MM.1S (cell line): Measurements from ENCODE around the gene ITSN2.

ENCODE experiments used
- DNase-seq: peaks from one replicate; pipeline ENCODE4 v3.0.0-alpha.2; 2015
- H2AFZ ChIP-seq: fragments of 300-600 bp; sonication (generic); 2 replicates; pipeline ENCODE4 v1.6.0; 2016; ENCODE audit warnings: antibody characterized with exemption, low read length
- H3F3A ChIP-seq: fragments of 300-600 bp; sonication (generic); 2 replicates; pipeline ENCODE4 v1.6.1; 2016; ENCODE audit warnings: mild to moderate bottlenecking, antibody characterized with exemption, low read length, moderate library complexity, mixed read lengths; ENCODE audit not compliant: insufficient read depth
- H3K27ac ChIP-seq: fragments of 300-600 bp; sonication (generic); 2 replicates; pipeline ENCODE4 v1.5.1; 2016; ENCODE audit warnings: mild to moderate bottlenecking, low read length
- H3K27me3 ChIP-seq: fragments of 300-600 bp; sonication (generic); replicated peaks from 2 replicates; pipeline ENCODE4 v1.6.0; 2016; ENCODE audit warnings: low read length; ENCODE audit not compliant: insufficient read depth
- H3K36me3 ChIP-seq: fragments of 300-600 bp; sonication (generic); replicated peaks from 2 replicates; pipeline ENCODE4 v1.6.1; 2016; ENCODE audit warnings: mild to moderate bottlenecking, low read length, mixed read lengths; ENCODE audit not compliant: insufficient read depth
- H3K4me1 ChIP-seq: fragments of 300-600 bp; sonication (generic); 2 replicates; pipeline ENCODE4 v1.6.1; 2016; ENCODE audit warnings: low read length, mixed read lengths
- H3K4me2 ChIP-seq: fragments of 300-600 bp; sonication (generic); 2 replicates; pipeline ENCODE4 v1.6.0; 2016; ENCODE audit warnings: low read depth, low read length
- H3K4me3 ChIP-seq: fragments of 300-600 bp; sonication (generic); 2 replicates; pipeline ENCODE4 v1.5.1; 2016; ENCODE audit warnings: low read length, mixed read lengths
- H3K79me2 ChIP-seq: fragments of 300-600 bp; sonication (generic); 2 replicates; pipeline ENCODE4 v1.6.1; 2016; ENCODE audit warnings: mixed run types, low read length, mixed read lengths
- H3K9ac ChIP-seq: fragments of 300-600 bp; sonication (generic); 2 replicates; pipeline ENCODE4 v1.6.1; 2016; ENCODE audit warnings: low read length, mixed read lengths
- H3K9me2 ChIP-seq: fragments of 300-600 bp; sonication (generic); replicated peaks from 2 replicates; pipeline ENCODE4 v1.6.1; 2016; ENCODE audit warnings: mild to moderate bottlenecking, low read length, mixed read lengths; ENCODE audit not compliant: insufficient read depth
- H3K9me3 ChIP-seq: fragments of 300-600 bp; sonication (generic); replicated peaks from 2 replicates; pipeline ENCODE4 v1.6.1; 2016; ENCODE audit warnings: mild to moderate bottlenecking, low read length, mixed read lengths; ENCODE audit not compliant: insufficient read depth
- H4K20me1 ChIP-seq: fragments of 300-600 bp; sonication (generic); 2 replicates; pipeline ENCODE4 v1.6.1; 2016; ENCODE audit warnings: mild to moderate bottlenecking, low read length, moderate library complexity, mixed read lengths; ENCODE audit not compliant: insufficient read depth
- CTCF ChIP-seq: fragments of 300-600 bp; sonication (generic); IDR thresholded peaks from 2 replicates; pipeline ENCODE4 v1.5.1; 2016; ENCODE audit warnings: antibody characterized with exemption, low read length, mixed read lengths
- EZH2 ChIP-seq: fragments of 300-600 bp; sonication (generic); optimal IDR thresholded peaks from 2 replicates; pipeline ENCODE3; 2017; ENCODE audit warnings: low read depth, mild to moderate bottlenecking, antibody characterized with exemption, low read length, mixed read lengths
- EZH2phosphoT487 ChIP-seq: fragments of 300-600 bp; sonication (generic); IDR thresholded peaks from 2 replicates; pipeline ENCODE4 v1.6.1; 2018; ENCODE audit warnings: antibody characterized with exemption, low read length

The ITSN2 gene

GRCh38 chr2:24332791-24333540, 27.4 kb downstream of the ITSN2 start:
- Histone ChIP-seq H3K9me3 (no peaks in the 10 kb centered on the region), H2AFZ (no peak overlapping the region), H3F3A (no peaks in the 10 kb centered on the region), H3K36me3 (no peaks in the 10 kb centered on the region), H3K27me3 (no peaks in the 10 kb centered on the region), H3K9me2 (no peaks in the 10 kb centered on the region), H3K4me2 (no peak overlapping the region), H3K4me3 (no peak overlapping the region), H3K4me1 (no peaks in the 10 kb centered on the region), H3K79me2 (peaks cover 64% of the 10 kb centered on the region), H3K9ac (no peak overlapping the region), H4K20me1 (no peaks in the 10 kb centered on the region), H3K27ac (no peak overlapping the region)
- DNase-seq, result no peak
- TF ChIP-seq EZH2, result no peak
- no peak for TF ChIP-seq CTCF
- TF ChIP-seq EZH2phosphoT487, result no peak

GRCh38 chr2:24330161-24330560, 30.2 kb downstream of the ITSN2 start:
- no peak overlapping the region for H3K4me3 ChIP-seq
- no peak overlapping the region for H3K4me2 ChIP-seq
- TF ChIP-seq EZH2, result no peak
- TF ChIP-seq CTCF, result no peak
- no peak for TF ChIP-seq EZH2phosphoT487
- no peaks in the 10 kb centered on the region for H3K4me1 ChIP-seq
- DNase-seq, result no peak
- H3K79me2 ChIP-seq, result peaks cover 54% of the 10 kb centered on the region
- H3K9me2 ChIP-seq, result no peaks in the 10 kb centered on the region
- H4K20me1 ChIP-seq, result no peaks in the 10 kb centered on the region; the same call in 1 of the 2 replicates
- H3K9ac ChIP-seq, result no peak overlapping the region
- no peaks in the 10 kb centered on the region for H3K9me3 ChIP-seq
- no peaks in the 10 kb centered on the region for H3K27me3 ChIP-seq
- no peaks in the 10 kb centered on the region for H3K36me3 ChIP-seq
- H2AFZ ChIP-seq, result no peak overlapping the region
- no peaks in the 10 kb centered on the region for H3F3A ChIP-seq
- H3K27ac ChIP-seq, result no peak overlapping the region

- Histone ChIP-seq H3K9me2 (no peaks in the 10 kb centered on the region), H3K36me3 (no peaks in the 10 kb centered on the region), H3K9me3 (no peaks in the 10 kb centered on the region), H2AFZ (no peak overlapping the region), H3K79me2 (peaks cover 53% of the 10 kb centered on the region), H3K9ac (no peak overlapping the region), H3K4me1 (no peaks in the 10 kb centered on the region), H3F3A (no peaks in the 10 kb centered on the region), H3K4me2 (no peak overlapping the region), H4K20me1 (no peaks in the 10 kb centered on the region; the same call in 1 of the 2 replicates), H3K27ac (no peak overlapping the region), H3K27me3 (no peaks in the 10 kb centered on the region), H3K4me3 (no peak overlapping the region)
- TF ChIP-seq EZH2 (no peak), EZH2phosphoT487 (no peak), CTCF (no peak)
- no peak for DNase-seq
These were observed 30.6 kb downstream of the ITSN2 start for GRCh38 chr2:24329700-24330099.
